Nucleus accumbens (tissue), 56 donors: ENCODE data around the gene ZC3H10.
"Not testable (repeated sequence)": the region's sequence is repeated elsewhere in the genome, so short reads cannot be mapped to it uniquely, and the experiment has no call there.

Experiments used
- DNase-seq, 56 donors: peaks; one replicate each; lab custom pipeline; 2025; lab: John Stamatoyannopoulos, UW

The ZC3H10 gene

DNA sequence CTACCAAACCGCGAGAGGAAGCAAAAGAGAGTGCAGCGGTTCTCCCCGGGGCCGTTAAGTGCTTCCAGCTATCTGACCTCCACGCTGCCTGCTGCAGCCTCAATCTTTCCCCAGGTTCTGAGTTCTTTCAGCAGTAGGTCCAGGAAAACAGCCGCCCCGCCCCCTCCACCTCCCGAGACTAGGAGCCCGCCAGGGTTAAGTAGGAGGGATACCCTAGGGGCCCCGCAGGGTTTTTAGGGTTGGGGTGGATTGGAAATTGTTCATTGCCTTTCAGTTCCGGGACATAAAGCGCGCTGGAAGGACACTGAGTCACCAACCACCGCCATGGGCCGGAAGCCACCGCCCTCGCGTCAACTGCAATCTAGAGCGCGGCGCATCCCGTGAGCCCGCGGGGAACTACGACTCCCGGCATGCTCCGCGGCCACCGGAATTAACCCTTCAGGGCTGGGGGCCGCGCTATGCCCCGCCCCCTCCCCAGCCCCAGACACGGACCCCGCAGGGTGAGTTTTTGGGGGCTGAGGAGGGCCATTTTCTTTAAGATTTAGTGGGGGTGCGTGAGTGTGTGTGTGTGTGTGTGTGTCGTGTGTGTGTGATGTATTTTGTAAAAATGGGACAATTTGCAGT, 34.2 kb downstream of the ZC3H10 start, which contains the start of gene MYL6B:
Gene MYL6B (plus strand): TSS at position 456 of the 624 bp plus-strand sequence. CDS start 1,332 bp downstream, outside the sequence.
- peak; percentile 54 to 95 (median 85) for DNase-seq

DNA sequence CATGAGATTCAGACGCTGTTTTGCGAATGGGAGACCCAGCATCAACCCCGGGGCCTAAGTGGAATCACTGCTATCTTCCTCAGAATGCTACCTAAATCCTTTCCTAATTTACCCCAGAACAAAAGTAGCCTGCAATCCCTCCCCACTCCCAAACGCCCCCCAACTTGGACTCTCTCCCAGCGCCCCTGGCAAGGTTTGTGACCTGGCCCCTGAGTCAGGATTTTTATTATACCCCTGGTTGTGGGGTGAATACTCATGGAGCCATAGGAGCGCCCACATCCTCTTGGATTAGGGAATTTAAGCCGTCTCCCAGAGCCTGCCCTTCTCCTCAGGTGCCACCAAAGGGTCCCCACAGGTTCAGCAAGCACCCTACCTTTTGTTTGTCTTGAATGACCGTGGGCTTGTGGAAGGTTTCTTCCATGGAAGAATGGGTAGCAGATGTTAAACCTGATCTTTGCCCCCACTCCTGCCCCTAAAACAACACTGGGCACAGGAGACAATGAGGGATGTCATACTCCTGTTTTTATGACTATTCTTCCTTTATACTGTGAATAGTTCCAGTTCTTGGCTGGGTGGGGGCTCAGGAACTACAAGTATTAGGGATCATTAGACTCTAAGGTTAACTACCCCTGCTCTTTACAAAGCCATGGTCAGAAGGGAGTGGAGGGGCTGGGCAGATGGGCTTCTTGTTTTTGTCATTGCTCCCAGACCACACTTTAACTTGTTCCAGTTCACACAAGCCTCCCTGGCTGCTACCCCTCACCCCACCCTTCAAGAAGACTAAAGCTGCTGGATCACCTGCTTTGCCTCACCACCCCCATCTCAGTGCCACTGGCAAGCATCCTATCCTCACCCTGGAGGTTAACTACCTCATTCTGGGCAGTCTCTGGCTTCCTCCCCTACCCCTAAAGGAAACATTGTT, 35.0 kb downstream of the ZC3H10 start:
- peak in 2 of 56 donors; percentile 28 to 32 for DNase-seq

GRCh38 chr12:56153678-56154065, 35.6 kb downstream of the ZC3H10 start:
- no peak for DNase-seq

DNA sequence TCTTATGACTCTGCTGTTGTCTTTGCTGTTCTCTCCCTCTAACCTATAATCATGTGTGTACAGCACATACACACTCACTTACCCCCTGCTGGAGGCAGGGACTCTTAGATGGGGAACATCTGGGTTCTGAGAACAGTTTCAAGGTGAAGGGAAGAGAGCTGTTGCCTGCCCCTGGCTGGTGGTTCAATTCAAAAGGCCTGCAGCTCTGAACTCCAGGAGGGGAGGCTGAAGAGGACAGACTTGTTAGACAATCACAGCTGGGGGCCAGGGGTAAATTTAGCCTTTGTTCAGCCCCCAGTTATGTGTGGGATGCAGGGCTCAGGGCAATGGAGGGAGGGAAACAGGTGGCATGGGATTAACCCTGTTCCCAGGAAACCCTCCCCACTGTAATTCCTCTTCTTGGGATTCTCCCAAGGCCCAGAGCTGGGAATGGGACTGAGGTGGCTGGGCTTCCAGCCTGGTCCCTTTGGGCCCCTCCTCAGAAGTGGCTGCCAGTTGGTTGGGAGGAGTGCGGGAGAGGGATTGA, 36.2 kb downstream of the ZC3H10 start:
- DNase-seq = no peak

- DNase-seq = no peak
Measured at GRCh38 chr12:56154818-56155217, 36.8 kb downstream of the ZC3H10 start.

- no peak for DNase-seq
Measured at GRCh38 chr12:56155256-56155845, 37.3 kb downstream of the ZC3H10 start.

GRCh38 chr12:56156464-56157200, 38.6 kb downstream of the ZC3H10 start:
- DNase-seq = not testable (repeated sequence)

GRCh38 chr12:56157201-56158028, 39.3 kb downstream of the ZC3H10 start:
- peak in 51 of 56 donors; percentile 23 to 87 (median 65) for DNase-seq

- DNase-seq = peak; percentile 58 to 99 (median 93)
Measured at GRCh38 chr12:56158029-56158925, 40.2 kb downstream of the ZC3H10 start, which contains the start of gene MYL6. Gene MYL6, plus strand, starts transcription at chr12:56158359. Its CDS starts 43 bp downstream, at chr12:56158402.

GRCh38 chr12:56158926-56159461, 40.9 kb downstream of the ZC3H10 start:
- DNase-seq = peak in 31 of 56 donors; percentile 3 to 56 (median 17)

DNA sequence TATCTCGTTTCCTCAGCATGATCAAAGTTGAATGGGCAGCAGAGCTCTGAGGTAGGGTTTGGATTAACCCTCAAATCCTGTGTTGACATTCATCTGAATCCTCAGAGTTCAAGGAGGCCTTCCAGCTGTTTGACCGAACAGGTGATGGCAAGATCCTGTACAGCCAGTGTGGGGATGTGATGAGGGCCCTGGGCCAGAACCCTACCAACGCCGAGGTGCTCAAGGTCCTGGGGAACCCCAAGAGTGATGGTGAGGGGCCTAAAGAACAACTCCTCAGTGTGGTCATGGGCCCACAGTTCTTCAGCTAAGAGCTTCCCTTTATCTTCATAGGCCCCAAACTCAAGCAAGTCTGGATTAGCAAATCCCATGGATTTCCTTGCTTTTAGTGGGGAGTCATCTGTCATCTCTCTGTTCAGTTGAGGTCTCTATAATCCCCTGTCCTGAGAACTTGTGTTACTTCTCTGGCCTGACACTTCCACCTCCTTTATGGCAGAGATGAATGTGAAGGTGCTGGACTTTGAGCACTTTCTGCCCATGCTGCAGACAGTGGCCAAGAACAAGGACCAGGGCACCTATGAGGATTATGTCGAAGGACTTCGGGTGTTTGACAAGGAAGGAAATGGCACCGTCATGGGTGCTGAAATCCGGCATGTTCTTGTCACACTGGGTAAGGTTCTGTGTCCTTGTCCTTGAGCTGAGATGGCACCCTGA, 41.6 kb downstream of the ZC3H10 start:
- no peak for DNase-seq

DNA sequence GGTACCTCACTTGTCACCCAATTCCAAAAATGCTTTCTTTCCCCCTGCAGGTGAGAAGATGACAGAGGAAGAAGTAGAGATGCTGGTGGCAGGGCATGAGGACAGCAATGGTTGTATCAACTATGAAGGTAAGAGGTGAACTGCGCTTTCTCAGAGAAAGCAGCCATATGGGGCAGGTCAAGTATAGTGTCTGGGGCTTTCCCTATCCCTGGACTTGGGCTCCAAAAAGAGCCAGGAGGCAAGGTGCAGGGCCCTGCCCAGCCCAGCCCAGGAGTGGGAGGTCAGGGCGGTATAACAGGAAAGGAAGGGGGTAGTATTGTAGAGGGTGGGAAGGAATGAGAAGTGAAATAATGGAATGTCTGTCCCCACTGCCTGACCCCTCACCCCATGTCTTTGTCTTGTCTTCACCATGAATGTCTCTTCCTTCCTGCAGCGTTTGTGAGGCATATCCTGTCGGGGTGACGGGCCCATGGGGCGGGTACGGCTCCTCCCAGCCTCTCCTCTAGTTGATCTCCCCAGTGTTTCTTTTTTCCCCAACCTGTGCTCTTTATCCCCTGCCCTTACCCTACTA, 42.2 kb downstream of the ZC3H10 start:
- peak in 1 of 56 donors; percentile 15 for DNase-seq

DNA sequence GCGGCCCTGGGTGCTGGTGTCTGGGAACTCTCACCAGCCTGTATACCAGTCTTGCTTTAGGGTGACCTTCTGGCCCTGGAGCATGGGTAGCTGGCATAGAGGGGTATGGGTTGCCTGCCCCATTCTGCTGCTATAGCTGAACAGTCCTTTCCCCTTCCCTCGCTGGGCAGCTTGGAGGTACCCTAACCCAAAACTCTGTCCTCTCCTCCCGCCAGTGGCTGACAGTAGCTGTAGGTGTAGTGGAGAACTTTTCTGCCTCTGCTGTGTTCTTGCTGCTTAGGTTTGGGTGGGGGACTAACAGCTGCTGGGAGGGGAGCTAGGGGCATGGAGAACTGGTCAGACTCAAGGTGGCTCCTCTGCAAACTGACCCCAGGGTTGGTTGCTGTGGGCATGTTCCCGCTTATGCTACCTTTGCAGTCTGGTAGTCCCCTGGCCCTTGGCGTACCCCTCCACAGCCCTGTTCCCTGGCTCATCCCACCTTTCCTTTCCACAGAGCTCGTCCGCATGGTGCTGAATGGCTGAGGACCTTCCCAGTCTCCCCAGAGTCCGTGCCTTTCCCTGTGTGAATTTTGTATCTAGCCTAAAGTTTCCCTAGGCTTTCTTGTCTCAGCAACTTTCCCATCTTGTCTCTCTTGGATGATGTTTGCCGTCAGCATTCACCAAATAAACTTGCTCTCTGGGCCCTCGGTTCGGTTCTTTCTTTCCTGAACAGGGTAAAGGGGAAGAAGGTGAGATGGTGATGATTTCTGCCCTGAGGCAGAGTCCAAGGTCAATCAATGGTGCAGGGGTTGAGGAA, 43.0 kb downstream of the ZC3H10 start:
- DNase-seq = no peak

DNA sequence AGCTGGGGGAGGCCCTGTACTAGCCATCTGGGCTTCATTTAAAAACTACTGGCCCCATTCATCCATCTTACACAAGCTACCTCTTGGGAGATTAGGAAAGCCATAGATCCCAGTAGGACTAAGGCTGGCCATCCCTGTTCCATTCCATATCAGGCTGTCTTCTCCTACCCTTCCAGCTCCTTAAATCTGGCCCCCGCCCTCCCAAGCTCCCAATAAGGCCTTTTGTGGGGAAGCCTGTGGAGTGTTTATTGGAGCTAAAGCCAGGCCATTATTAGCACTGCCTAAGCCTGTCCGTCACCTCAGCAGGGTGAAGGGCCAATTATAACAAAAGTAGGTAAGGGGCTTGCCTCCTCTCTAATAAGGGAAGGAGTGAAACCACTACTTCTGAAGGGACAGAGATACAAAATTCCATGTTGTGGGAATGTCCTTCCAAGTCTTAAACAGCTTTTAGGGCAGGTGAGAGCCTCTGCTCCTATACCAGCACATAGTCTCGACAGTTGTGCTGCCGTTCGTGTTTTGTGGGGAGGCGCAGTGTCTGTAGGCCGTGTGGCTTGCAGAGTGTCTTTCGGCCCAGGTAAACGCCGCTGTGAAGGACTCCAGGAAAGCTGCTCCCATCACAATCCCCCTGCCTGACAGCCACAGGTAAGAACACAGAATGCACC, 43.8 kb downstream of the ZC3H10 start:
- DNase-seq = no peak
